Colonic mucosa (tissue), 4 donors: ENCODE results near the gene SOX13. TPM values are rescaled to one million over a fixed set of nuclear protein-coding genes. Genes with fewer than 3 reads are reported as not detected.

Experiments used
- DNase-seq: peaks from one replicate; pipeline ENCODE4 v3.0.0-alpha.2; 2020
- H3K27ac ChIP-seq: fragments of 200-600 bp; one replicate; pipeline ENCODE4 v1.8.0; 2021
- H3K27me3 ChIP-seq: fragments of 200-600 bp; one replicate; pipeline ENCODE4 v1.8.0; 2021
- H3K36me3 ChIP-seq: fragments of 200-600 bp; one replicate; pipeline ENCODE4 v1.8.0; 2021
- H3K4me1 ChIP-seq: fragments of 200-600 bp; one replicate; pipeline ENCODE4 v1.8.0; 2021; ENCODE audit warnings: mild to moderate bottlenecking
- H3K4me3 ChIP-seq: fragments of 200-600 bp; one replicate; pipeline ENCODE4 v1.8.0; 2021
- H3K9ac ChIP-seq, 2 donors: one replicate each; pipeline ENCODE4 v1.7.0; 2013; ENCODE audit warnings: control low read depth in 2 of 2, low read depth in 2 of 2, low read length in 2 of 2
- H3K9me3 ChIP-seq: fragments of 200-600 bp; one replicate; pipeline ENCODE4 v1.8.0; 2021
- CTCF ChIP-seq: fragments of 200-600 bp; IDR thresholded peaks from one replicate; pipeline ENCODE4 v1.8.0; 2022; ENCODE audit warnings: antibody characterized with exemption, mild to moderate bottlenecking
- intact Hi-C: fragments of 100-400 bp; cut with DNase I; formaldehyde crosslinking; loops from one replicate; pipeline ENCODE4 v1.14.1; 2022
- total RNA-seq, 2 donors: library from RNA; stranded (reverse); fragmentation: NEBNext Ultra II Directional in 1 of 2; extraction: Animal tissue kit (Norgen Biotek cat#: 25700) in 1 of 2; gene quantifications; one replicate each; pipeline ENCODE4 v1.2.1, GENCODE V29; 2021
- donor health status: healthy.
- donor health status: DM: no; HTN: no; CAD: no.
- donor health status: DM: no; HTN: no; CAD: no.

The SOX13 gene
- total RNA-seq, 2 donors from 2014 or later, result 34.9 to 35.1 TPM

- Histone ChIP-seq H3K4me3 (no peak overlapping the region), H3K27me3 (no peaks in the 10 kb centered on the region), H3K27ac (no peak overlapping the region), H3K9me3 (no peaks in the 10 kb centered on the region), H3K9ac (peak overlapping the region in 1 of 2 donors; percentile 12), H3K36me3 (no peaks in the 10 kb centered on the region), H3K4me1 (peaks cover 9% of the 10 kb centered on the region)
- intact Hi-C loops, result no loop called here
- no peak for TF ChIP-seq CTCF
- DNase-seq, result no peak
These were observed 9.0 kb downstream of the SOX13 start for GRCh38 chr1:204081791-204082513.

- intact Hi-C loops, result no loop called here
- peak overlapping the region in 1 of 2 donors; percentile 38 for H3K9ac ChIP-seq
- DNase-seq, result no peak
- no peak overlapping the region for H3K4me3 ChIP-seq
- no peak overlapping the region for H3K27ac ChIP-seq
- no peaks in the 10 kb centered on the region for H3K36me3 ChIP-seq
- H3K4me1 ChIP-seq, result peaks cover 12% of the 10 kb centered on the region
- no peaks in the 10 kb centered on the region for H3K27me3 ChIP-seq
- no peak for TF ChIP-seq CTCF
- no peaks in the 10 kb centered on the region for H3K9me3 ChIP-seq
These were observed 10.6 kb downstream of the SOX13 start for GRCh38 chr1:204083491-204083890.

- Histone ChIP-seq H3K9me3 (no peaks in the 10 kb centered on the region), H3K36me3 (no peaks in the 10 kb centered on the region), H3K4me3 (no peak overlapping the region), H3K27ac (peak overlapping the region; percentile 35), H3K4me1 (peaks cover 16% of the 10 kb centered on the region), H3K27me3 (no peaks in the 10 kb centered on the region), H3K9ac (peak overlapping the region; percentile 8 to 38)
- DNase-seq, result peak; percentile 61
- intact Hi-C loops, result no loop called here
- no peak for TF ChIP-seq CTCF
These were observed 11.4 kb downstream of the SOX13 start for GRCh38 chr1:204084247-204084772.

DNA sequence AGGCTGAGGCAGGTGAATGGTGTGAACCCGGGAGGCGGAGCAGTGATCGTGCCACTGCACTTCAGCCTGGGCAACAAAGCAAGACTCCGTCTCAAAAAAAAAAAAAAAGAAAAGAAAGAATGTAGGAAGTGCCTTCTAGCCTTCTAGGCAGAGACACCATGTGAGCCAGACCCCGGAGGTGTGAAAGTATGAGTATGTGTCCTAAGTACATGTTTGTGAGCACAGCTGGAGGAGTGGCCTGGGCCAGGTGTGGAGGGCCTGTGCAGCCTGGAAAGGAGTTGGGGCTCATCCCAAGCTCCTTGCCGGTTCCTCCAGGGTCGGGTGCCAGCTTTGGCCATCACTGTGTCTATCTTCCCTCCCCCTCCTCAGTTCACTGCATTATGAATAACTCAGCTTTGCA is 13.0 kb downstream of the SOX13 start:
- no peaks in the 10 kb centered on the region for H3K36me3 ChIP-seq
- no peak for DNase-seq
- H3K4me1 ChIP-seq, result peaks cover 16% of the 10 kb centered on the region
- no peak for TF ChIP-seq CTCF
- intact Hi-C loops, result no loop called here
- H3K27me3 ChIP-seq, result no peaks in the 10 kb centered on the region
- no peaks in the 10 kb centered on the region for H3K9me3 ChIP-seq
- H3K27ac ChIP-seq, result no peak overlapping the region
- H3K9ac ChIP-seq, result no peak overlapping the region
- no peak overlapping the region for H3K4me3 ChIP-seq

DNA sequence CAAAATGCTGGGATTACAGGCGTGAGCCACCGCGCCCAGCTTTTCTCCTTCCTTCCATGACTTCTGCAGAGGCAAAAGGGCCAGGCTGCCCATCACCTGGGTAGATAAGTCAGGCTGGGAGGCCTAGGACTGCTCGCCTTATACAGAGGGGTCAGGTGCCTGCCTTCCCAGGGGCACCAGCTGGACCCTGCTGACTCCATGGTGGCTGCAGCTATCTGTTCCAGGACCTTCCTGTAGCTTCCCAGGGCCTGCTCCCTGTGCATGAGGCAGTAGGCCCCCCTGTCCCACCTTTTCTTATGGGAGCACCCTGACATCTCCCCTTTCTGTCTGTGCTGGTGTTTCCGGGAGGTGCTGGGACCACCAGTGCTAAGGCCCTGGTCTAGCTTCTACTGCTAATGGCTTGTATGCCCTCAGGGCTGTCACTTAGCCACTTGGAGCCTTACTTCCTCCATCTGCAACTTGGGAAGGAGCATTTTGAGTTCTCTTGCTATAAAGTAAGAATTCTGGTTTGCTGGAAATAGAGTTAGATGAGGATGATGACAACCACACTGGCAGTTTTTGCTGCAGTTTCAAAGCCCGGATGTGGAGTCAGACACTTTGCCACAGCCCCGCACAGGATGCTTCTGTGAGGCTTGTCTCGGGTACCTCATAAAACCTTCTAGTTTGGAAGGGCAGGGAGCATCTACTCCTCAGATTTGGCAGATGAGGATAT is 14.4 kb downstream of the SOX13 start:
- intact Hi-C loops, result no loop called here
- no peaks in the 10 kb centered on the region for H3K9me3 ChIP-seq
- peaks cover 16% of the 10 kb centered on the region for H3K4me1 ChIP-seq
- H3K36me3 ChIP-seq, result no peaks in the 10 kb centered on the region
- DNase-seq, result no peak
- H3K27me3 ChIP-seq, result no peaks in the 10 kb centered on the region
- peak overlapping the region in 1 of 2 donors; percentile 13 for H3K9ac ChIP-seq
- H3K4me3 ChIP-seq, result no peak overlapping the region
- TF ChIP-seq CTCF, result no peak
- no peak overlapping the region for H3K27ac ChIP-seq
